ENCODE results near the gene FABP2.
"Not testable (repeated sequence)": the region's sequence is repeated elsewhere in the genome, so short reads cannot be mapped to it uniquely, and the experiment has no call there.

FABP2 gene

GRCh38 chr4:119321921-119322687 lies at the start of gene FABP2:
FABP2 (minus strand) TSS chr4:119322138; CDS start chr4:119322102, 36 bp downstream.
- no peak for DNase-seq (ENCODE audit: low read depth)

GRCh38 chr4:119370951-119371683 lies 49.2 kb upstream of the FABP2 start:
- not testable (repeated sequence) for DNase-seq (ENCODE audit: low read depth)

GRCh38 chr4:119370392-119370791 lies 48.5 kb upstream of the FABP2 start:
- peak; percentile 0 for DNase-seq (ENCODE audit: low read depth)

GRCh38 chr4:119366802-119367201 lies 44.9 kb upstream of the FABP2 start:
- DNase-seq (ENCODE audit: low read depth): not testable (repeated sequence)

- not testable (repeated sequence) for DNase-seq (ENCODE audit: low read depth)
Measured at GRCh38 chr4:119364203-119364602, 42.3 kb upstream of the FABP2 start.

GRCh38 chr4:119363372-119363771 lies 41.4 kb upstream of the FABP2 start:
- DNase-seq (ENCODE audit: low read depth): not testable (repeated sequence)

- DNase-seq (ENCODE audit: low read depth): not testable (repeated sequence)
Measured at GRCh38 chr4:119362413-119362812, 40.5 kb upstream of the FABP2 start.

- not testable (repeated sequence) for DNase-seq (ENCODE audit: low read depth)
Measured at GRCh38 chr4:119359873-119360272, 37.9 kb upstream of the FABP2 start.

- DNase-seq (ENCODE audit: low read depth): not testable (repeated sequence)
Measured at GRCh38 chr4:119356796-119357195, 34.9 kb upstream of the FABP2 start.

GRCh38 chr4:119356041-119356440 lies 34.1 kb upstream of the FABP2 start:
- DNase-seq (ENCODE audit: low read depth): not testable (repeated sequence)

GRCh38 chr4:119353364-119353763 lies 31.4 kb upstream of the FABP2 start:
- not testable (repeated sequence) for DNase-seq (ENCODE audit: low read depth)

GRCh38 chr4:119348169-119348568 lies 26.2 kb upstream of the FABP2 start:
- DNase-seq (ENCODE audit: low read depth): not testable (repeated sequence)

- DNase-seq (ENCODE audit: low read depth): not testable (repeated sequence)
Measured at GRCh38 chr4:119343293-119343692, 21.4 kb upstream of the FABP2 start.

GRCh38 chr4:119339895-119340294 lies 18.0 kb upstream of the FABP2 start:
- not testable (repeated sequence) for DNase-seq (ENCODE audit: low read depth)

GRCh38 chr4:119337010-119337409 lies 15.1 kb upstream of the FABP2 start:
- DNase-seq (ENCODE audit: low read depth): peak; percentile 22

GRCh38 chr4:119336332-119336979 lies 14.5 kb upstream of the FABP2 start:
- DNase-seq (ENCODE audit: low read depth): not testable (repeated sequence)

GRCh38 chr4:119329835-119330620 lies 8.1 kb upstream of the FABP2 start:
- no peak for DNase-seq (ENCODE audit: low read depth)

GRCh38 chr4:119328695-119329094 lies 6.8 kb upstream of the FABP2 start:
- no peak for DNase-seq (ENCODE audit: low read depth)

GRCh38 chr4:119317990-119318389 lies 3.9 kb downstream of the FABP2 start:
- DNase-seq (ENCODE audit: low read depth): no peak

- no peak for DNase-seq (ENCODE audit: low read depth)
Measured at GRCh38 chr4:119315036-119315435, 6.9 kb downstream of the FABP2 start.

GRCh38 chr4:119314356-119314755 lies 7.6 kb downstream of the FABP2 start:
- peak; percentile 31 for DNase-seq (ENCODE audit: low read depth)

GRCh38 chr4:119313237-119313636 lies 8.7 kb downstream of the FABP2 start:
- DNase-seq (ENCODE audit: low read depth): no peak
